ENCODE measurements around the gene NHERF1.

GRCh38 chr17:74775409-74776043, 27.1 kb downstream of the NHERF1 start:
- TF ChIP-seq CTCF (IDR thresholded peaks at IDR 0.05), result no peak
- no peak for TF ChIP-seq POLR2A (IDR thresholded peaks at IDR 0.05)
- no peak for TF ChIP-seq POLR2AphosphoS5 (IDR thresholded peaks at IDR 0.05)

All from breast epithelium (tissue), 3 donors.